Neuronal stem cell (in vitro differentiated cells): ENCODE measurements around the gene NTF3.

Source experiments
- DNase-seq: peaks from one replicate; pipeline ENCODE4 v3.0.0-alpha.2; 2013; ENCODE audit warnings: low spot score
- H2AFZ ChIP-seq: one replicate; pipeline ENCODE4 v1.6.1; 2013; ENCODE audit warnings: mild to moderate bottlenecking, low read length, inconsistent platforms
- H2AK5ac ChIP-seq: 2 replicates; pipeline ENCODE4 v1.6.1; 2013; ENCODE audit warnings: low read depth, mild to moderate bottlenecking, inconsistent platforms, low read length, moderate library complexity, mixed read lengths
- H2BK120ac ChIP-seq: 2 replicates; pipeline ENCODE4 v1.6.1; 2013; ENCODE audit warnings: low read depth, mild to moderate bottlenecking, inconsistent platforms, low read length, moderate library complexity, mixed read lengths
- H2BK12ac ChIP-seq: one replicate; pipeline ENCODE4 v1.6.1; 2013; ENCODE audit warnings: low read length, inconsistent platforms
- H2BK15ac ChIP-seq: 2 replicates; pipeline ENCODE4 v1.6.1; 2013; ENCODE audit warnings: mild to moderate bottlenecking, low read length, inconsistent platforms, mixed read lengths
- H2BK5ac ChIP-seq: one replicate; pipeline ENCODE4 v1.6.1; 2013; ENCODE audit warnings: inconsistent platforms, mild to moderate bottlenecking, low read length, moderate library complexity
- H3K14ac ChIP-seq: one replicate; pipeline ENCODE4 v1.6.1; 2013; ENCODE audit warnings: low read length, inconsistent platforms
- H3K18ac ChIP-seq: 2 replicates; pipeline ENCODE4 v1.6.1; 2013; ENCODE audit warnings: low read length, inconsistent platforms
- H3K23ac ChIP-seq: 2 replicates; pipeline ENCODE4 v1.6.1; 2013; ENCODE audit warnings: low read depth, mild to moderate bottlenecking, mixed read lengths, low read length, inconsistent platforms; ENCODE audit not compliant: poor library complexity
- H3K27ac ChIP-seq: replicated peaks from 3 replicates; pipeline ENCODE4 v1.5.1; 2013; ENCODE audit warnings: low read length, inconsistent platforms
- H3K27me3 ChIP-seq, 3 experiments: 2 replicates each; pipeline ENCODE4 v1.6.1; 2013; ENCODE audit warnings: low read length in 3 of 3, mild to moderate bottlenecking in 2 of 3, inconsistent platforms in 1 of 3, low read depth in 1 of 3, mixed read lengths in 1 of 3, moderate library complexity in 1 of 3; ENCODE audit not compliant: control insufficient read depth in 3 of 3, insufficient read depth in 3 of 3
- H3K36me3 ChIP-seq, 2 donors: replicated peaks in 1 of 2; 2 replicates each; pipeline ENCODE4 v1.6.1; 2013; ENCODE audit warnings: low read length in 2 of 2; ENCODE audit not compliant: control insufficient read depth in 2 of 2, insufficient read depth in 2 of 2
- H3K4ac ChIP-seq: 2 replicates; pipeline ENCODE4 v1.6.1; 2013; ENCODE audit warnings: inconsistent platforms, mild to moderate bottlenecking, low read length, moderate library complexity
- H3K4me1 ChIP-seq, 2 donors: 1 replicate in 1 of 2; 2 replicates in 1 of 2; pipeline ENCODE4 v1.6.1; 2013; ENCODE audit warnings: low read length in 2 of 2, low read depth in 1 of 2; ENCODE audit not compliant: control insufficient read depth in 2 of 2, insufficient read depth in 1 of 2
- H3K4me2 ChIP-seq: one replicate; pipeline ENCODE4 v1.6.1; 2013; ENCODE audit warnings: mild to moderate bottlenecking, low read length, inconsistent platforms; ENCODE audit not compliant: insufficient read depth, poor library complexity, severe bottlenecking
- H3K4me3 ChIP-seq, 2 donors: 2 replicates each; pipeline ENCODE4 v1.5.1; 2013; ENCODE audit warnings: low read length in 2 of 2, mild to moderate bottlenecking in 2 of 2, inconsistent platforms in 1 of 2, moderate library complexity in 1 of 2
- H3K79me1 ChIP-seq: one replicate; pipeline ENCODE4 v1.6.1; 2013; ENCODE audit warnings: low read depth, mild to moderate bottlenecking, inconsistent platforms, low read length, moderate library complexity
- H3K9ac ChIP-seq: one replicate; pipeline ENCODE4 v1.6.1; 2013; ENCODE audit warnings: mild to moderate bottlenecking, low read depth, low read length, inconsistent platforms; ENCODE audit not compliant: poor library complexity
- H3K9me3 ChIP-seq, 2 donors: replicated peaks in 1 of 2; 2 replicates each; pipeline versions ENCODE3 to v1.6.1; 2013; ENCODE audit warnings: low read length in 2 of 2, mild to moderate bottlenecking in 2 of 2, inconsistent platforms in 1 of 2, low read depth in 1 of 2, mixed read lengths in 1 of 2, moderate library complexity in 1 of 2; ENCODE audit not compliant: control insufficient read depth in 2 of 2, insufficient read depth in 1 of 2
- H4K8ac ChIP-seq: one replicate; pipeline ENCODE4 v1.6.1; 2013; ENCODE audit warnings: low read depth, mild to moderate bottlenecking, inconsistent platforms, low read length, moderate library complexity
- H4K91ac ChIP-seq: one replicate; pipeline ENCODE4 v1.6.1; 2013; ENCODE audit warnings: low read length, low read depth, mild to moderate bottlenecking, inconsistent platforms; ENCODE audit not compliant: poor library complexity
- WGBS, 2 donors: extraction: QIAGEN DNeasy Blood & Tissue Kit; methylation state at CpG; one replicate each; pipeline ENCODE4 v1.1.7; 2013; ENCODE audit warnings: missing lambda C conversion rate in 2 of 2, mixed read lengths in 1 of 2; ENCODE audit not compliant: insufficient read length in 2 of 2, insufficient replicate concordance in 1 of 2; ENCODE audit errors: extremely low coverage in 2 of 2; 5-methylcytosine and 5-hydroxymethylcytosine counted together

NTF3 gene

DNA sequence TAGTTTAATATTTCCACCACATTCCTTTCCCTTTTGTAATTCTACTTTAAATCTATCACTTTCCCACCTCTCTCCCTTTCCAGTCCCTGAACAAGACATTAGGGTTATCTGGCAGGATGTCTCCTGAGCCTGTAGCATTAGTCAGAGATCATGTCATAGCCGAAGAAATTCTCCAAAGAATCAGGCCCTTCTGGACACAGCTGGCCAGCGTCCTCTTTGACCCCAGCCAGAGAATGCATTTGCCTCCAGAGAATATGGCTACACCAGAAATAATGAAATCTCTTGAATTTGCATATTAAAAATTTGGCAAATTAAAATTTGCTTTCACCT lies 56.7 kb downstream of the NTF3 start:
- no CpG with 5 or more reads among the region's 2 CpGs for whole genome bisulfite sequencing, 2 donors
- H3K23ac ChIP-seq = no peak overlapping the region
- H2AK5ac ChIP-seq = no peak overlapping the region
- no peaks in the 10 kb centered on the region for H3K36me3 ChIP-seq
- H2BK15ac ChIP-seq = no peak overlapping the region
- no peak overlapping the region for H2AFZ ChIP-seq
- H3K4me1 ChIP-seq = peaks cover 0 to 4% of the 10 kb centered on the region in 2 donors
- H4K8ac ChIP-seq = no peak overlapping the region
- H3K79me1 ChIP-seq = no peaks in the 10 kb centered on the region
- H3K18ac ChIP-seq = no peak overlapping the region
- H3K27me3 ChIP-seq = no peaks in the 10 kb centered on the region
- no peaks in the 10 kb centered on the region for H3K9me3 ChIP-seq
- no peak for DNase-seq
- no peak overlapping the region for H3K4me3 ChIP-seq
- H3K4ac ChIP-seq = no peak overlapping the region
- no peak overlapping the region for H3K9ac ChIP-seq
- H3K14ac ChIP-seq = no peak overlapping the region
- no peak overlapping the region for H2BK5ac ChIP-seq
- no peak overlapping the region for H3K4me2 ChIP-seq
- no peak overlapping the region for H2BK120ac ChIP-seq
- no peak overlapping the region for H4K91ac ChIP-seq
- no peak overlapping the region for H2BK12ac ChIP-seq
- no peak overlapping the region for H3K27ac ChIP-seq

DNA sequence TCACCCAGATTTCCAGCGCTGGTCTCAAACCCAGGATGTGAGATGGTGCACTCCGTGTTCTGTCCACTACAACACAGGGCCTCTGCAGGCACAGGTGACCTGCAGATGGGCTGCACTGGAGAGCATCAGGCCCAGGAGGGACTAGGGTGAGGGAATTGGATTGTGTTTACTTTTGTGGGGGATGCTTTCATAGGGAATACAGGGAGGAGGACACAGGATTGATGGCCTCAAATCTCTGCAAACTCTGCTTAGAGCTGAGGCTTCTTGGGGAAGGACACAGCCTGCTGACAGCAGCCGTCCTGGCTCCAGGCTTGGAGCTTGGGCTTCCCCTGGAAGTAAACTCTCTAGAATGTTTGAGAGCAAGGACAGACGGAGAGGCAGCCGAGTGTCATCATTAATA lies 57.1 kb downstream of the NTF3 start:
- WGBS, 2 donors = no CpG with 5 or more reads among the region's 5 CpGs
- Histone ChIP-seq H3K4me1 (peaks cover 0 to 4% of the 10 kb centered on the region in 2 donors), H2BK5ac (no peak overlapping the region), H3K9ac (no peak overlapping the region), H3K9me3 (no peaks in the 10 kb centered on the region), H3K27ac (no peak overlapping the region), H2AK5ac (no peak overlapping the region), H3K27me3 (no peaks in the 10 kb centered on the region), H2BK12ac (no peak overlapping the region), H4K91ac (no peak overlapping the region), H4K8ac (no peak overlapping the region), H3K36me3 (no peaks in the 10 kb centered on the region), H3K14ac (no peak overlapping the region), H3K4ac (no peak overlapping the region), H3K4me2 (no peak overlapping the region), H3K79me1 (no peaks in the 10 kb centered on the region), H2BK15ac (no peak overlapping the region), H3K4me3 (no peak overlapping the region), H2BK120ac (no peak overlapping the region), H3K18ac (no peak overlapping the region), H3K23ac (no peak overlapping the region), H2AFZ (no peak overlapping the region)
- DNase-seq = no peak

DNA sequence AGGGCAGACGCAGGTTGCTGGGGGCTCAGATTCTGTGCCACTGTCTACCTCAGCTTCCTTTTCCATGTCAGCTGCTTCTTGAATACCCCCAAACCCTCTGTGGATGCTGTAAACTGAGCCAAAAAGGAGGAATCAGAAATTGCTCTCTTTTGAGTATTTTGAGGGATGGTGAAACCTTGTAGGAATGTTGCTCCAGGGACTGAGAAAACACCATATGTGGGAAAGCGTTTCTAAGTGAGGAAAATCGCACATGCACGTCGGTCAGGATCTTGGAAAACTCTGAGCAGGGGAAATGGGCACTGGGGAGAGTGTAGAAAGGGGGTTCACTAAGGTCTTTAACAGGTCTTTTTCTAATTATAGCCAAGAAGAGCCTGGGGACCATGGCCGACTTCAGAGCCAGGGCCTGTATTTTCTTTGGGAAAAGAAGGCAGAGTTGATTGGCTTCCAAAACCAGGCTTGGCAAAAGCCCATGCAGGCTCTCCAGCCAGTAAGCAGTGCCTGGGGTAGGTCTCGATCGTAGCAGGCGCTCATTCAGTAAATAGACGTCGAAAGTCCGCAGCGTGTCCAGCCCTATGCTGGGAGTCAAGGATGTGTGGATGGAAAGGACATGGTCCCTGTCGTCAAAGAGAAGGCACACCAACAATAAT lies 58.0 kb downstream of the NTF3 start:
- H3K4me2 ChIP-seq = no peak overlapping the region
- H2BK120ac ChIP-seq = no peak overlapping the region
- H2BK5ac ChIP-seq = no peak overlapping the region
- H3K27ac ChIP-seq = no peak overlapping the region
- no peak overlapping the region for H2AFZ ChIP-seq
- H4K91ac ChIP-seq = no peak overlapping the region
- DNase-seq = no peak
- H2BK12ac ChIP-seq = no peak overlapping the region
- no peak overlapping the region for H2BK15ac ChIP-seq
- no peak overlapping the region for H3K18ac ChIP-seq
- H3K4me3 ChIP-seq = no peak overlapping the region
- no peaks in the 10 kb centered on the region for H3K36me3 ChIP-seq
- WGBS, 2 donors = no CpG with 5 or more reads among the region's 14 CpGs
- no peaks in the 10 kb centered on the region for H3K27me3 ChIP-seq
- no peaks in the 10 kb centered on the region for H3K79me1 ChIP-seq
- H4K8ac ChIP-seq = no peak overlapping the region
- H3K14ac ChIP-seq = no peak overlapping the region
- H3K4ac ChIP-seq = no peak overlapping the region
- H3K9ac ChIP-seq = no peak overlapping the region
- no peak overlapping the region for H3K23ac ChIP-seq
- peaks cover 0 to 4% of the 10 kb centered on the region in 2 donors for H3K4me1 ChIP-seq
- no peaks in the 10 kb centered on the region for H3K9me3 ChIP-seq
- H2AK5ac ChIP-seq = no peak overlapping the region

DNA sequence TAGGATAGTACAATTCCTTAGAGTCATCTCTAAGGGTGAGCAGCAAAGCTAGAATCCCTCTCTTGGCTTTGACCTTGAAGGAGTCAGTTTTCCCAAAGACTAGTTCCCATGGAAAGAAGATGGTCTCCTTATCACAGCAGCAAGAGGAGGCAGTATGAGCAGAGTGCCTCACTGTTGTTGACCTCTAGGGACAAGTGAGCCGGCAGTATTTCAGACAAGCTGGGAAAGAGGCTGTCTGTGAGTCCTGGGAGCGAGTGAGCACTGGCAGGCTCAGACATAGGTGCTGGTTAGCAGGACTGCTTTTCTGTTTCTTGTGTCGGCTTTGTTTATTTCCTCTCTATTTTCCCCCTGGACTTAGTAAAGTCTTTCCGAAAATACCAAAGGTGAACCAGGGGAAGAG lies 60.7 kb downstream of the NTF3 start:
- no peaks in the 10 kb centered on the region for H3K36me3 ChIP-seq
- H4K8ac ChIP-seq = no peak overlapping the region
- H3K79me1 ChIP-seq = no peaks in the 10 kb centered on the region
- no peak overlapping the region for H3K14ac ChIP-seq
- H3K27ac ChIP-seq = no peak overlapping the region
- no peaks in the 10 kb centered on the region for H3K27me3 ChIP-seq
- H3K4me1 ChIP-seq = peaks cover 0 to 10% of the 10 kb centered on the region in 2 donors
- WGBS, 2 donors = no CpG with 5 or more reads among the region's 4 CpGs
- DNase-seq = no peak
- no peak overlapping the region for H2BK15ac ChIP-seq
- no peak overlapping the region for H3K9ac ChIP-seq
- H3K23ac ChIP-seq = no peak overlapping the region
- no peak overlapping the region for H3K4ac ChIP-seq
- no peak overlapping the region for H2BK5ac ChIP-seq
- H3K18ac ChIP-seq = no peak overlapping the region
- no peak overlapping the region for H2BK12ac ChIP-seq
- H2AK5ac ChIP-seq = no peak overlapping the region
- H3K4me2 ChIP-seq = no peak overlapping the region
- H3K9me3 ChIP-seq = no peaks in the 10 kb centered on the region
- H3K4me3 ChIP-seq = no peak overlapping the region
- no peak overlapping the region for H2AFZ ChIP-seq
- no peak overlapping the region for H4K91ac ChIP-seq
- no peak overlapping the region for H2BK120ac ChIP-seq
